Endometrium (tissue), 2 donors: ENCODE results near the gene POU3F3.

Source experiments
- FAIRE-seq: peaks from 2 replicates; lab custom pipeline; 2012; peaks lifted over from hg19 to GRCh38; lab: Jason Lieb, UNC
- donor health status: control.
- donor health status: control.

Gene POU3F3

DNA sequence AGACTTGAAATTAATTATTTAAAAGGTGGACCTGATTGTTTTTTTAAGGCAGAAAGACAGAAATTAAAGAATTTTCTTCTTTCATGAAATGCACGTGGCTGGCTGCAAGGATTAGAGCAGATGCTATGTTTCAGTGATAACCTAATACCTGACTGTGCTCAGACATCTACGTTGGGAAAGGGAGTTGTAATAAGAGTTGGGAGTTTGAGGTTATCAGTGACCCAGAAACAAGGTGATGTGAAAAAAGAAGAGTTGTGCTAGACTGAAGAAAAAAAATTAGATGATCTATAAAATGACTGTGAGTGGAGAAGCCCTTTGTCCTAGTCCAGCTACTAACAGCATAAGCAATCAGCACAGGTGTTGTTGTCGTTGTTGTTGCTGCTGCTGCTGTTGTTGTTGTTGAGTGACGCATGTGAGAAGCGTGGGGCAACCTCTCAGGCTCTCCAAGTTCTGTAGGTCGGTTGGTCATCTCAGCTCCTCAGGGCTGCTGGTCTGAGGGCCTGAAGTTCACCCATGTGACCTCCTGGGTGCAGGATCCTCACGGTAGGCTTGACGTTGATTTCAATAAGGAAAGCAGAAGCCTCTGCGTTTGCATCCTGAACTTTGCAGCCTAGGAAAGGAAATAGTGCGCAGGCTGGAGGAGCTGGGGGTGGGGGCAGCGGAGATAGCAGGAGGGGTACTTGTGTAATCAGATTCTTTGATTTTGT is 7.6 kb downstream of the POU3F3 start:
- no peak for FAIRE-seq

DNA sequence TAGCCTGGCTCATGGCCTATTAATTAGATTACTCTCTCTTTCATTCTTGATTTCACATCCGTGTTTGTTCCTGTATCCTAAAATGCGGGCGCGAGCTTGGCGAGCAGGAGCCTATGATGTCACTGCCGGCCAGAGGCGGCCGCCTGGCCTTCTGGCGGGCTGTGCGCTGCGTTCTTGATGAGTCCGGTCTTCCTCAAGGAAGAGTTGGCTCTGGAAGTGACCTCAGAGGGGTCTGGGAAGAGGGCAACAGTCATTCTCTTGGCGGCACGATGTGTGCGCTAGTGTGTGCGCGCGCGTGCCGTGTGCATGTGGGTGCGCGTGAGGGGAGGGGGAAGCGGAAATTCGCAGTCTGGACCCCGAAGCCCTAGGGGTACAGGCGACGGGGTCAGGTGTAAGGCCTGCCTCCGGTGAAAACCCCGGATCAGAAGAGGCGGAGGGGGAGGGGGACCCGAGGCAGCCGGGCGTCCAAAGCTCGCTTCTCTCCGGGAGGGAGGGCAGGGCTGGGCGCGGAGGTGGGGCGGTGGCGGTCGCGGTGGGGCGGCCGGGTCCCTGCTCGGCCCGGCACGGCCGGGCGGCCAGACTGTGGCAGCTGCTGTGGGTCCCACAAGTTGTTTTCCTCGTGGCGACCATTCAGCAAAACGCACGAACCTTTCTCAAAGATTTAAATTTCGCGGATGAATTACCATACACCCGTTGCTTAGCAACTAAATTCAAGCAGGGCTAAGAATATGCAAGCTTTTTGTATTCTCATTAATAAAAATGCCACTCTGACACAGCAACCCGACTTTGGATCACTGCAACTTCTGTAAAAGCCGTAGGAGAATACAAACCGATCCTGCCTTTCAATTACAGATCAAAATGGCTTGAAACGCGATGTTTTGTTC is 8.4 kb downstream of the POU3F3 start:
- no peak for FAIRE-seq

DNA sequence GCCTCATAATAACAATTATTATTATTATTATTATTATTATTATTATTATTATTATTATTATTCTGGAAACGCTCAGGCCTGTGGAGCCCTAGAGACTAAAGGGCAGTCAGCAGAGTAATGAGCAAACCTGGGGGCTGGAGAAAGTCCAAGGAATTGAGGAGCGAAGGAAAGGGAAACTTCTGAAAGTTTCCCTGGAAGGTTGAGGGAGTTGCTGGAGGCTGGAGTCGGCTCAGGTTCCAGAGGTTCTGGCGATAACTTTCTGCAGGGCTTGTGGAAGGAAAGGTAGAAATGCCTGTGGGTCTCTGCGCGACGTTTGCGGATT is 9.2 kb downstream of the POU3F3 start:
- FAIRE-seq, result no peak

DNA sequence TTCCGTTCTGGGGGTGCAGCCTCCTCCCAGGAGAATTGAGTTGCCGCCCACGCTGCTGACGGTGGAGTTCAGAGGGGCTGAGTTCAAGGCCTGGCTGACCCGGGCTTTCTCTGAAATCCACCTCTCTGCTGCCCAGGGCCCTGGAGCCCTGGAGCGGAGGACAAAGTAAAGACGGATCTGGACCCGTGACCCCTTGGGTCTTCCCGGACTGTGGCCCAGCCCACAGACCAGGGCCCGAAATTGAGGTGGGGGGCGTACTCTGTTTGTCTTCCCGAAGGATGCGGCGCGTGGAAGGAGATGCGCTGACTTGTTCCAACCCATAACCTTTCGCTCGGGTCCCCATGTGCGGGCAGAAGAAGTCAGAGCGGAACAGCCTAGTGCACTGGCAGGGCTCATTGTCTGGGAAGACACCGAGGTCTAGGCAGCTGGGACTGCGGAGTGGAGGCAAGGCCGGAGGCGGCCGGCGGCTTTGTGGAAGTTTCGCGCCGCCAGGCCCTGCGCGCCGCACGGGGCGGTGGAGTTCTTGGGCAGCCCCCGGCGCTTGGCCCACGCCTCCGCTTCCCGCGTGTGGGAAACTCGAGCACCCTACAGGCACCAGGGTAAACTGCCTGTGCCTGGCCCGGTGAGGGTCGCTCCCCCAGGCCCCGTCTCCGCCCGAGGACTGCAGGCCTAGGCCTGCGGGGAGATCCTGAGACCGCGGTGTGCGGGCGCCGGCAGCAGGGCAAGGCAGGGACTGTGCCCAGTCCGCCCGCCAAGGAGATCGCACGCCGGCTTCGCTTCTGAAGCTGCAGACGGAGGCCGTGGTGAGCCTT is 9.8 kb downstream of the POU3F3 start:
- no peak for FAIRE-seq

DNA sequence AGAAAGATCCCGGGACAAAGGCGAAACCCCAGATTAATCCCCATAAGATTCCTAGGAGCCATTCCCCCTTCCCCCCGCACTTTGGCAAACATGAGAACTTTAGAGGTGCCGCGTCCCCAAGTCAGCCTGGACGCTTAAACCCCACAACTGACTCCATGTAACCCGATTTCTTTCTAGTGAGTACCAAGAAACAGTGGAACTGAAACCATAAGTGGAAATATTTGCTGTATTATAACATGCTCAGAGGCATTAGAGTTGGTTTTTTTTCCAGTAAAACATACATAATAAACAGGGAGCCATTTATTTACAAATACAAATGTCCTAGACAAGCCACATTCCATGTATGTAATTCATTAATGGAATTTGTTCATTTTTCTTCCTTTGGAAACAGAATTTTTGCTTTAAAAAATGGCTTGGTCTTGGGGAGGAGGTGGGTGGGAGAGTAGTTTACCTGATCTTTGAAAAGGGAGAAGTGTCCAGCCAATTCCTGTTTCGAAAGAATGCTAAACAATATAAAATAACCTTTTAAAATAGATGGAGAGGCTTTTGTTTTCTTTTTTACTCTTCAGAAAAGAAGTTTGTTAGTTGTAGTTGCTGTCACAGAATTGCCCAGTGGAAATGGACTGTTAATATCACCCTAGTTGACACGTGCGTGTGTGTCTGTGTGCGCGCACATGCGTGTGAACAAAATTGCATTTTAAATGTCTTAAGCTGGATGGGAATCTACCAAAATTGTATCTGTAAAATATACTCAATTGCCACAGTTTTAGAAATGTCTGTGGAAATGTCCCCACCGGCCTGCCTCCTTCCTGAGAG is 10.6 kb downstream of the POU3F3 start:
- no peak for FAIRE-seq

DNA sequence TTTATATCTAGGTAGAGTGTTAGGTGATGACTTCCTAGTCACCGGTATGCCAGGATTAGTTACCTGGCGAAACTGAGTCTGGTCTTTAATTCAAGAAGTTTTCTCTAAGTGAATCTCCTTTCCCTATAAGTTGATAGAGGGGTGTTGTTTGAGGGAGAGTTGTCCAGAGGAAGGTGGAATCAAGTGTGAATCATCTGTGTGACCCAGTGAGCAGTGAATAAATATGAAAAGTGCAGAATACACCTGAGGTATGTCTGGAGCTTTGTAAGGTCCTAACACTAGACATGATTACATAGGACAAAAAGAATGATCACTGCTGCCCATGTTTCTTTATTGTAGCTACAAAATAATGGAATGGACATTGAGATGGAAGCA is 11.2 kb downstream of the POU3F3 start:
- no peak for FAIRE-seq

DNA sequence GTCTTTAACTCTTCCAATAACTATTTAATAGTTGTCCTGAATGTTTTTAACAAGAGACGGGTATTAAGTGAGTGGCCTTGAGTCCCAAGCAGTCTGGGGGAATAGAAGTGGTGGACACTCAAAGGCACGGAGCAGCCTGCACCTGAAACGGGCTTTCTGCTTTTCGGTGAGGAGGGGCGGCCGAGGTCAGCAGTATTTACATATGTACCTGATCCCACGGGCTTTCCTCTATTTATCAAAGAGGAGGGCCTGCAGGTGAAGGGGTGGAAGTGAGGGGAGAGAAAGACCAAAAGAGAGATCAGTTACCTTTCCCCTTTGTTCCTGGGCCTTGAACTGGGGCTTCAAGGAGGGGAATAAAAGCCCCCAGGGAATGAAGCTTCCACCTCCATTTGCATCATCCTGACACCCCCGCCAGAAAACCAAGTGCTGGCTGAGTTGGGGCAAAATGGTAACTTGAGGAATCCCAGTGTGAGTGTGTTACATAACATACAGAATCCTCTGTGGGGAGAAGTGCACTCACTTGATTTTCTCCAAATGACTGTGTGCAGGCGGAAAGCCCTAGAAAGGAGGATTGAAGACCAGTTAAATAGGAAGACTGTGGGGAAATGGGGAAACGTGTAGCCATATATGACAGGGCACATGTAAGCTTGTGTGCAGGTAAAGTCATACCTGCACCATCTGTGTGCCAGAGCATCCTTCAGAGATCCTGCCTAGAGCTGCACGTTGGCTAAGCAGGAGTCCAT is 12.4 kb downstream of the POU3F3 start:
- no peak for FAIRE-seq

DNA sequence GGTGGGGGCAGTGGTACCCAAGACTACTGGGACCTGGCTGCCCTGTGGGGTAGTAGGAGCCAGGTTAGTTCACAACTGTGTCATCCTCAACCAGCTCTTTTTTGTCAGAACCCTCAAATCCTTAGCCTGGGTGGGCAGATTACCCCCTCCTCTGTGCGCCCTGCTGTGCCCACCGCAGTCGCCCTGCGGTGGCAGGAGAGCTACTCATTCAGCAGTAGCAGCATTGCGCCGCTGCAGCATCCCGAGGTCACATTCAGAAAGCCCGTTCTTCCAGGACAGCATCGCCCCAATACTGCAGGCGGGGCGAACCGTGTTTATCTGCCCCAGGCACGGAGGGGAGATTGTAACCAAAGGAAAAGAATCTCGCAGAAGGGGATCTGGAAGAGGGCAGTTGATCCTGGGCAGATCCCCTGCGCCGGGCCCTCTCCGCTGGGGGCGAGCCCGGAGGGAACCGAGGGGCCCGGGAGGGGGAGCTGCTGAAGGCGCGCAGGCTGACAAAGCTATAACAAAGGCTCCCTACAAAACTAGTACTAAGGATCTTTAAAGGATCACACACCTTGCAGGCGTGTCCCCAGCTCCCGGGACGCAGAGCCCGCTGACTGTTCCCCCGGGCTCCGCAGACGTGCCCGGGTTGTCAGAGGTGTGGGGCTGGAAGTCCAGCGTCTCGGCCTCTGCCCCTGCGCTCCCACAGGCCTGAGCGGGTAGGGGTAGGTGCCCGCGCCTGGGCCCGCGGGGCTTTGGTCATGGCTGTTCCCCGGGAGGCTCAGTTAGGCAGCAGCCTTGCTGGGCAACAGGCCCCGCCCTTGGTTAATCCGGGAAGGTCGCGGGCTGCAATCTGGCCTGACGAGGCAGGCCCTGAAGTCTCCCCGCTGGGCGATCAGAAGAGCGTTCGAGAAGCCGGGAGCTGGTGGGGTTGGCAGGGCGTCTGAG is 13.2 kb downstream of the POU3F3 start:
- no peak for FAIRE-seq

DNA sequence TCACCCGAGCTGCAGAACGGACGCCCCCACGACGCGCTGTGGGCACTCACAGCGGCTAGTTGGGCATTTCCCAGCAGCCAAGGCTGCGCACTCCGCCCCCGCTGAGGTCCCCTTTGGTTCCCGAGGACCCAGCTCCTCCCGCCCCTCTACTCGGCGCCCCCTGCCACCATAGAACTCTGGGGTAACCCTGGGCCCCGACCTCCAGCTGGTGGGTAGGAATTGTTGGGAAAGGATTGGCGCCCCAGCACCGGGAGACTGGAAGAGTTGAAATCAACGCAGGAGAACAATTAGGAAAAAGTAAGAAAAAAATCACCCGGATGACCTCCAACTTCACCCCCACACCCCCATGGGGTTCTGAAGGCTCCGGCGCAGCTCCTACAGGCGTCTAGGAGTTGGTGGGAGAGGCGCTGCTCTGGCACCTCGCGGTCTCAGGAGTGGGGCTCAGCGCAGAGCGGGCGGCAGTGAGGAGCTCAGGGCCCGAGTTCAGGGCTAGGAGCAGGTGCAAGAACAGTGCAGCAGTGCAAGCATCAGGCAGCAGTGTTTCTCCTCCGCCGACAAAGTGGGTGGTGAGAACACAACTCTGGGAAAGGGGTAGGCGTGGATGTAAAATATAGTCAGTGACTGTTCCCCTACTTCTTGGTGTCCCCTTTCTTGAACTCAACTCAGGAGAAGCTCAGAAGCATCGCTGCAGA is 14.0 kb downstream of the POU3F3 start:
- no peak for FAIRE-seq

DNA sequence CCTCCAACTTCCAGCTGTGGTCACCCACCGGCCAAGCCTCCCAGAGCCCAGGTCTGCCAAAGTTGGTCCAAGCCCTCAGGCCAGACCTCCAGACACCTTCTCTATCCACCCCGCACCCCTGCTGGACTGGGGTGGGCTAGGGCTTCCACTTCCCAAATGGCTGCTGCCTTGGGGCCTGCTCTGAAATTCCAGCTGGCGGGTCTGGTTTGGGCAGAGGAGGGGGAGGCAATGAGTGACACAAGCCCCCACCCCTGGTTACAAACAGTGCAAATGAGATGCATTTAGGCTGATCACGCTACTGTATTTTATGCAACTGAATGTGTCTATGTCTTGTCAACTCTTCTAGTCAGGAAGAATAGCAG is 14.6 kb downstream of the POU3F3 start:
- no peak for FAIRE-seq

DNA sequence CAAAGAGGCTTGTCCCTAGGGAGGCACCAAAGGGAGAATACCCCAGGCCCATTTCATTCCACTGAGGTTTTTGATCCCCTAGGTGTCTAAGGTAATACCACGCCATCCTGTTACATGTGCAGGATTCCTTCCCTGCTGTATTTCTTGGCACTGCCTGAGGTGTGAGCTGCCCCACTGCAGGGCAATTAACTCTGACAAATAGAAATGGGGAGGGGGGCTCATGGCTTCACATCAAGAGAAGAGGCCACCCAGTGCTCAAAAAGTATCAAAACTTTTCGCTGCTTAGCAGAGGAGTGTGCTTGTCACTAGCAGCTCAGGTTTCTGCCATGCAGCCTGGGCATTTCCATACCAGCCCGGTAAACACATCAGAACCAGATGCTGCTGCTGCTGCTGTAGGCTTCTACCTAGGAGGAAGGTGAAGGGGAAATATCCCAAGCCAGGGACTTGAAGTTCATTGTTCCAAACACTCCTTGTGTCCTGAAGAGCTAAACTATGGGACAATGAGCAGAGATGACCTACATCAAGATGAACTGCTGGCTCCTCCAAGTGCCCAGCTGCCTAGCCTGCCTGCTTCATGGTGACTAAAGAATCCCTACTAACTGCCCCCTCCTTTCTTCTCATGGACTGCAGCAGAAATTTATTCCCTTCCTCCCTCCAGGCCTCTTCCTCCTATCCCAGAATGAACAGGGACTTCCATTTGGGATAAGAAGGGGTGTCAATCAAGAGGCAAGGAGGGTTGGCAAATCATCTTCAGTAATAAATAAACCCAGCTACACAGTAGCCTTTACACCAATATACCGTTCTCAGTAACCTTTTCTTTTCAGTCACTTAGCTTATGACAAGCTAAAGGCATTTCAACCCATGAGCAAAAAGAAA is 16.4 kb downstream of the POU3F3 start:
- FAIRE-seq, result no peak

DNA sequence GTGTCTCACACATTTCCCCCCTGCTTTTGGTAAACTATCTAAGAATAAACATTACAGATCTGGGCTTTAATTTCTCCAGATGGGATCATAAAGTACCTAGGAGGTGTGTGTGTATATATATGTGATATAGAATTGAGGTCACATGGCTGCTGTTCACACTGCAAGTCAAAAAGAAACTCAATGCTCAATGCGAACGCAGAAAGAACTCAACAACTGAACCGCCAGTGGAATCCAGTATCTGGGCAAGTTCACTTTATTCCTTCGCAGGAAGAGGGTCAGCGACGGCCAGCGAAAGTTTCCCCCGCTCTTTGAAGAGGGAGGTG is 17.7 kb downstream of the POU3F3 start:
- no peak for FAIRE-seq

DNA sequence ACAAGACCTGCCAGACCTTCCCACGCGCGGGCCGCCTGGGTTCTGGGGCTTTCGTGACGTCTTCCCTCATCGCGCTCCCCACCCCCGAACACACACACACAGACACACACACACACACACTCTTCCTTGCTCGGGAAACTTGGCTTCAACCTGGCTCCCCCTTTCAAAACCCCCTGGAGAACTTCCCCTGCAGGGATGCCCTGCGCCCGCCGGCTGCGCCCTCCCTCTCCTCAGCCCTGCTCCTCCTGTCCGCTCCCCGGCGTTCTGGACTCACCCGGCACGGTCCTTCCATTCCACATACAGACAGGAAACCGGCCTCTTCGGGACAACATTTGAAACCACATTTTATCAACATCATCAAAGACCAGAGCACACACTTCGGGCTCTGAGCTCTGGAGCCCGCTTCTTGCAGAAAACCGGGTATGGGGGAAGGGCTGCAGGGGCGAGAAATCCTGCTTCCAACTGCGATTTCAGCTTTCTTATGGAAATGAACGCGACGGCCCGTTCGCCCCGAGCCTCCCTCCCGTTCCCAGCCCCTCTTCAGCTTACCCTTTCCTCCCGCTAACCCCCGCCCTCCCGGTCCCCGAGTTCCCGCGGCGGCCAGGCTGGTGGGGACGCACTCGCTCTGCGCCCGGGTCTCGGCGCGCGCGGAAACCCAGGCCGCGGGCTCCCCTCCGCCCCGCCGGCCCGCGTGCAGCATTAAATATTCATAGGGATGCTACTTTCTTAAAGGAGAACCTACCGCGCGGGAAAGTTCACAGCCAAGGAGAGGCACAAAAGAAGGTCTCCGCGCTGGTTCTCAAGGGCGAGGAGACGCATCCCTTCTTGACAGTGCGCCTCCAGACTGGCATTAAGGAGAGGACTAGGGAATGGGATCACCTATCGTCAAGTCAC is 18.3 kb downstream of the POU3F3 start:
- FAIRE-seq, result no peak

DNA sequence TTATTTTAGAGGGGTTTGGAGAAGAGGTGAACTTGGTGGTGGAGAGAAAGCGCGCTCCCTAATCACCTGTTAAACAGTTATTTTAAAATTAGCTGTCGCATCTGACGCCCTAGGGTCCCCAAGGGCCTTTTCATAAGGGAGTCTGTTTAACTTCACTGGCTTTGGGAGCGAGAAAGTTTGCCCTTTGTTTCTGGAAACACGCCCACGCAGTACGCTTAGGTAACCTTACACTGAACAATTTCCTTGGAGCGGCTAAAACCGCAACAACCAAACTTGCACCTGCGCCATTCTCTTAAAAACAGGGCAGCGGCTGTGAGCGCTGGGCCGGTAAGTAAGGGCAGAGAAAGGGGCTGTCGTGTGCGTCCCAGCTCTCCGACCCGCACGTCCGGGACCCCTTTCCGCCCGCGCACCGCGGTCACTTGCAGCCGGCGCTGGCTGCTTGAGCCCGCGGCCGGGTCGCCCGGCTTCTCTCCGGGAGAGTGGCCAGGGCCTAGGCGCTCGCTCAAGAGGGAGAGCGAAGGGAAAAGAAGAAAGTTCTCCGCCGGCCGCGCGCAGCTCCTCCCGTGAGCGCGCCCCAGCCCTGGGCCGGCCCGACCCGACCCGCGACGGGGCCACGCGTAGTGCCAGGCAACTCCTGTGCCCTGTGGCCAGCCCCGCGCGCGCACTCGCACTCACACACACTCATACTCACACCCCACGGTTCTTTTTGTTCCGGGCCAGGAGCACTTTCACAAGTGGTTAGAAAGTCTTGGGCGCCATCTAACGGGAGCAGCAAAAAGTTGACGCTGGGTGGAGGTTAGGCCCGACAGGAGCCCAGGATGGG is 19.2 kb downstream of the POU3F3 start:
- no peak for FAIRE-seq

DNA sequence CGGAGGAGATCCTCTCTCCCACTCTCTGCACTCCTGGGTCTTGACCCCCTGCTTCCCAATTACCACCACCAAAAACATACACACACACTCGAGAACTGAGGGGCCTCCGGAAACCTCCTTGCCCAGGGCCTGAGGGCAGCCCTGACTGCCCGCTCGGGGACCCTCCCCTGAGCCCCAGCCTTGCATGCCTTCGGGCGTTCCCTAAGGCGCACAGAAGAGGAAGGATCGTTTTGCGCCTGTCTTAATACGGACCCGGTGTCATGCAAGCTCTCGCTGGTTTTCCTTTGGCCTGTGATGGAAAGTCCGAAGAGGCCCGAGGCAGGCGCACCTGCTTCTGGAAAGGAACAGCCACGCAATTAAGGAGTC is 19.8 kb downstream of the POU3F3 start:
- FAIRE-seq, result no peak

DNA sequence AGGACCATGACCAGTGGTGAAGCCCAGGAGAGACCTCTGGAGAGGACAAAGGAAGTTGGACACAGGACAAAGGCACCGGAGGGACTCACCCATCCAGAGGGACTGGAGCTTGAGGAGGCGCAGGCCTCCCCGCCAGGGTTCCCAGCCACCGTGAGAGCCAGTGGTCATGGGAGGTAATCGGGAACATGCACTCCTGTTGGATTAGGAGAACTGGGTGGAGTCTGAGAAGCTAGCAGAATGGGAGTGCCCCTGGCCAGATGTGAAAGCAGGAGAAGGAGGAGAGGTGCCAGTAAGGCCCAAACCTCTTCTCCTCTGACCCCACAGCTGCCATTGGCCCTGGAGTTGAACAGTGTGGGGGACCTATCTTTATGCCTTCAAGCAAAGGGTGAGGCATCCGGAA is 20.3 kb downstream of the POU3F3 start:
- no peak for FAIRE-seq

DNA sequence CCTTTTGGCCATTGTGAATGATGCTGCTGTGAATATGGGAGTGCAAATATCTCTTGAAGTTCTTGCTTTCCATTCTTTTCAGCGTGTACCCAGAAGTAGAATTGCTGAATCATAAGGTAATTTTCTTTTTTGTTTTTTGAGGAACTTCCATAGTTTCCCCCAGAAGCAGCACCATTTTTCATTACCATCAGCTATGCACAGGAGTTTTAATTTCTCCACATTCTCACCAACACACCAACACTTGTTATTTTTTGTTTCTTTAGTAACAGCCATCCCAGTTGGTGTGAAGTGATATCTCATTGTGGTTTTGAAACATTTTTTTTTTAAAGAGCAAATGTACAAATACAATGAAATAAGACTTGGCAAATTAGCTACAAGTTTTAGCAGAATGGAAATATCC is 21.3 kb downstream of the POU3F3 start:
- FAIRE-seq, result no peak
